Measurements from ENCODE around the gene PADI3.

PADI3 gene, protein sequence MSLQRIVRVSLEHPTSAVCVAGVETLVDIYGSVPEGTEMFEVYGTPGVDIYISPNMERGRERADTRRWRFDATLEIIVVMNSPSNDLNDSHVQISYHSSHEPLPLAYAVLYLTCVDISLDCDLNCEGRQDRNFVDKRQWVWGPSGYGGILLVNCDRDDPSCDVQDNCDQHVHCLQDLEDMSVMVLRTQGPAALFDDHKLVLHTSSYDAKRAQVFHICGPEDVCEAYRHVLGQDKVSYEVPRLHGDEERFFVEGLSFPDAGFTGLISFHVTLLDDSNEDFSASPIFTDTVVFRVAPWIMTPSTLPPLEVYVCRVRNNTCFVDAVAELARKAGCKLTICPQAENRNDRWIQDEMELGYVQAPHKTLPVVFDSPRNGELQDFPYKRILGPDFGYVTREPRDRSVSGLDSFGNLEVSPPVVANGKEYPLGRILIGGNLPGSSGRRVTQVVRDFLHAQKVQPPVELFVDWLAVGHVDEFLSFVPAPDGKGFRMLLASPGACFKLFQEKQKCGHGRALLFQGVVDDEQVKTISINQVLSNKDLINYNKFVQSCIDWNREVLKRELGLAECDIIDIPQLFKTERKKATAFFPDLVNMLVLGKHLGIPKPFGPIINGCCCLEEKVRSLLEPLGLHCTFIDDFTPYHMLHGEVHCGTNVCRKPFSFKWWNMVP

DNA sequence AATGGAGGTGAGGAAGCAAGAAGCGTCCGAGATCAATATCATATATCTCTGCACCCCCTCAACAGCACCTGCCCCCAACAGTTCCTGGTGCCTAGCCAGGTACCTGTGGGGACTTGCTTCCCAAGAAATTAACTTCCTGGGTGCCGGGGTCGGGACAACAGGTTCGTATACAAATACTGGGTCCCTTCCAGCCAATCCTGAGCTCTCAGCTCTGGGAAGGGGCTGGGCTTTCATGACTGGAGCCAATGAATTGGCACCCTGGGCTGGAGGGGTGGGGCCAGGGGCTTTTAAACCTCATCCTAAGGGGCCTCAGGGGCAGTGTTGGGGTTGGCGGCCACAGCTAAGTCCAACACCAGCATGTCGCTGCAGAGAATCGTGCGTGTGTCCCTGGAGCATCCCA lies at the start of gene PADI3:
PADI3 (plus strand) TSS at position 318 of the 400 bp plus-strand sequence; CDS start at position 358, 40 bp downstream.
- DNase-seq (ENCODE audit: low read depth): no peak

DNA sequence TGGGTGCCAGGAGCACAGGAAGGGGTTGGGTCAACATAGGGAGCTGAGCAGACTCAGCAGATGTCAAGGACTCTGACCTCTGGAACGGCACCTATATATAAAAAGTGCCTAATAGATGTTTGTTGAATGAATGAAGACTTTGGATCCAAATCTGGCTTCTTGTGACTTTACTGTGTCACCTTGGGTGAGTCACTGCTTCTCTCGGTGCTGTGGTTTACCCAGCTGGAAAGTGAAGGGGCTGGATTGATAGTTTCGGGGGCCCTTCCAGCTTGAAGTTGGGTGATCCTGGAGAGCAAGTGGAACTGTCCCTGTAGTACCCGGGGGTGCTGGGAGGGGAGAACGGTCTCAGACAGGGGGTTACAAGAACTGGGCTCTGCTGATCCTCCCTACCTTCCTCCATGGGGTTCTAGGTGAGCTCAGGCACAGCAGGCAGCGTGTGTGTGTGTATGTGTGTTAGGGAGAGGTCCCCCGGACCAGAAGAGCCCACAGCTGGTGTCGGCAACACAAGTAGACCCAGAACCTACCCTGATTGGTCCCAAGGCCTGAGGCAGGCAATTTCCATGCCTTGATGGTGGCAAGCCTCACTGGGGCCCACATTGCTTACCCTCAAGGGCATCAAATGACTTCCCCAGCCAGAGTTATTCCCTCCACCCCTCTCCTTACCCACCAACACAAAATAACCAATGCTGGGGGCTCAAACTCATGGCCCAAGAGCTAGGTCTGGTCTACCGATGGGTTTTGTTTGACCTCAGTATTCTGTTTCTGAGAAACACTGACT lies 49.4 kb upstream of the PADI3 start:
- no peak for DNase-seq (ENCODE audit: low read depth)

DNA sequence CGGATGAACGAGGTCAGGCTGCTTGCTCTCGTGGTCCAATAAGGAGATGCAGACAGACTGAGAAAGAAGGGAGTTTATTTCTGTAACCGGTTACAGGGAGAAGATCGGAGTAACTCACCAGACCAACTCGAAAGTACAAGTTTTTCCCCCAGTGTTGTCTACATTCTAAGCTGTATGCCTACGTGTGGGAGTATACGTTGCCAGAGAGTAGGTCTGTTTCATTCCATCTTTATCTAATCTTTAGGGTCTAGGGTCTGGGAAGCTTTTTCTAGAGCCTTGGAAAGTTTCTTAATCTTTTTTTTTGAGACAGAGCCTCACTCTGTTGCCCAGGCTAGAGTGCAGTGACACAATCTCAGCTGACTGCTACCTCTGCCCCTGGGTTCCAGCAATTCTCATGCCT lies 48.7 kb upstream of the PADI3 start:
- no peak for DNase-seq (ENCODE audit: low read depth)

DNA sequence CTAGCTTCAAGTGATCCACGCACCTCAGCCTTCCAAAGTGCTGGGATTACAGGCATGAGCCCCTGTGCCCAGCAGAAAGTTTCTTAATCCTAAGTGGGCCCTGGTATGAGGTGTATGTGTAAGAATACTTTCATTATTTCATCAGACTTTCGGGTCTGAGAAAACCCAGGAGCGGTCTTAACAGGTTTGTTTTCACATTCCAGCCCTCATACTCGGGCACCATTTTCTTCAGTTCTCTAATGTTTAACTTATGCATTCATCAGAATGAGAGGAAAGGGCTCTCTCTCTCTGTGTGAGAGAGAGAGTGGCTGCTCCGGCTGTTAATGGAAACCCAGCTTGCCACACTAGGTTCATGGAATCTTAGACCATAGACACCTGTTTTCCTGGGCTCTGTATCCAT lies 48.1 kb upstream of the PADI3 start:
- no peak for DNase-seq (ENCODE audit: low read depth)

DNA sequence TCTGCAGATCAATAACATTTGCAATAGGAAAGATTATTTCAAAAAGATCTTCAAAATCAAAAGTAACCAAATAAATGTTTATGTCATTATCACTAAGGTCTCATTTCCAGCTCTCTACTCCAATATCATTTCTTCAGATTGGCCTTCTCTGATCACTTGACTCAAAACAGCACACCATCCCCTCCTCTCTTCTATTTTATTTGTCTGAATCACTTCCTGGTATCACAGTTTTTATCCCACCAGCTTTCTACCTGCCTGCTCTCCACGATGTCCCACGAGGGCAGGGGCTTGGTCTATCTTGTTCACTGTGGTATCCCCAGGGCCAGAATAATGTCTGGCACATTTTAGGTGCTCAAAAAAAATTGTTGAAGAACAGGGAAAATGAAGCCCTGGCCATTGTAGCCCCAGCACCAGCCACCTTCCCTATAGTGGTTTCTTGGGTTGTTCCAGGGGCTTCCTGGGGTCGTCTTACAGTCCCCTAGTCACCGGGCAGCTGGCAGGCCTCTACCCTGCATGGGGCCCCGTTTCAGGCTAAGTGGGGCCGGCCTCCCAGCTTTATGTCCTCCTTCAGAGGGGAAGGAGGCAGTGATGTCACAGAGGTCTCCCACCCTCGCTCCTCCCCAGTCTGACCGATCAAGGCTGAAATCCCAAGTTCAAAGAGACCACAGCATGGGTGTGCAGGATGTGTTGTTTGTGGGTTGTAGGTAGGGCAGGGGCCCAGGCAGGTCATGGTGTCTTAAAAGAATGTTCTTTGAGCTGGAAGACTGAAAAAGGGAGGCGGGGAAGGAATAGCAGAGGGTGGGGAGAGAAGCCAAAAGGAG lies 47.5 kb upstream of the PADI3 start:
- no peak for DNase-seq (ENCODE audit: low read depth)

DNA sequence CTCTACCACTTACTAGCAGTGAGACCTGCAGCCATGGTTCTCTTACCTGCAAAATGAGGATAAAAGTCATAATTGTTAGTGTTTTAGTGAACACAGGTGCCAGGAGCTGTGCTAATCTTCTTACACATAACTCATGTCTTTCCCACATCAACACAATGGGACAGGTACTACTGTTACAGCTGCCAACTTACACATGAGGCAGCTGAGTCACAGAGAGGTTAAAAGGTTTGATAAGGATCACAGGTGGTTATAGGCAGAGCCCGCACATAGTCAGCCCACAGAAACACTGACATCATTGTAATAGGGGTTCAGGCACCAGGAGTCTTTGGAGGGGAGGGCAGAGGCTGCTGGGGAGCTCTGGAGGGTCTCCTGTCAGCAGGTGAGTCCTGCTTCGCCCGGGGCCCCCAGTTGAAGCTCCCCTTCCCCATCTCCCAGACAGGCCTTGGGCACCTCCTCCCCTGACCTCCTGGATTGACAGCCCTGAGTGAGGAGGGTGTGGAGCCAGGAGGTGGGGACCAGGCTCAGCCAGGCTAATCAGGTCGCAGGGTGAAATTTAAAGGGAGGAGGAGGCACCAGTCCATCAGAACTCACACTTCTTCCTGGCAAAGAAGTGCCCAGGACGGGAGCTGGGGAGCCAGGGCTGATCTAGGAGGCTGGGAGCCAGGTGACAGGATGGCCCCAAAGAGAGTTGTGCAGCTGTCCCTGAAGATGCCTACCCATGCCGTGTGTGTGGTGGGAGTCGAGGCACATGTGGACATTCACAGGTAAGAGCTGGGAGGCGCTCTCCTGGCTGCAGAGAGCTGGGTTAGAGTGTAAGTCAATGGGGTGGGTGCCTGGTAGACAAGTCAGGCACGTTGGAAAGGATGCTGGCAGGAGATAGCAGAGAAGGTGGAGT lies 44.1 kb upstream of the PADI3 start, which contains the start of gene PADI1:
PADI1 (plus strand) TSS at position 583 of the 895 bp plus-strand sequence; CDS start at position 673, 90 bp downstream.
- no peak for DNase-seq (ENCODE audit: low read depth)

DNA sequence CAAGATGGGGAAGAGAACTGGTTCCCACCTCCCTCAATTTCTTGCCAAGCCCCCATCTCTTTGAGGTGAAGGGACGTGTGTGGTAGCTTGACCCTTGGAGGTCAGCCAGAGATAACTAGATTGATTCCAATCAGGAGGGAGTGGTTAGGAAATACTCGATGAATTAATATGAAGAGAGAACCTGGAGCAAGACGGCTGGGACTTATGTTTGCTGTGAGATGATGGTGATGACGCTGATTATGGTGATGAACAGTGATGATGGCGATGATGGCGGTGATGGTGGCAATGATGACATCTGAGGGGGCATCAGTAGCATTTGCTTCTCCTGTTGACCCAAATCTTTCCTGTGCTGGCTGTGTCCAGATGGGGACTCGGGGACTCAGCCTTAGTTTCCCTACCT lies 43.2 kb upstream of the PADI3 start:
- DNase-seq (ENCODE audit: low read depth): no peak

DNA sequence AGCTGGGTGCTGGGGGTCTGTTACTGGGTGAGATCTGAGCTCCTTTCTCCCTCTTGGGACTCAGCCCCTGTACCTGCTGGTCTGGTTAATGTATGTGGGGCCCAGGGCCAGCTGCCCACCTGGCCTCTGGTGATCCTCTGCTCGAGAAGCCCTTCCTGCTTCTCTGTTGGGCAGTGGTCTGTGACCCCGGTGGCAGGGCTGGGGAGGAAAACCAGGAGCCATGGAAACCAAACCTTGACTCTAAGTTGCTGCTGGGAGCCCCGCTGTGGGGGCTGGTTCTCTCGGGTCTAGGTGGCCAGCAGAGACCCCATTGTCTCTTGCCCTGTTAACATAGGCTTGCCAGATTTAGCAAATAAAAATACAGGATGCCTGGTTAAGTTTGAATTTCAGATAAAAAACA lies 42.7 kb upstream of the PADI3 start:
- no peak for DNase-seq (ENCODE audit: low read depth)

DNA sequence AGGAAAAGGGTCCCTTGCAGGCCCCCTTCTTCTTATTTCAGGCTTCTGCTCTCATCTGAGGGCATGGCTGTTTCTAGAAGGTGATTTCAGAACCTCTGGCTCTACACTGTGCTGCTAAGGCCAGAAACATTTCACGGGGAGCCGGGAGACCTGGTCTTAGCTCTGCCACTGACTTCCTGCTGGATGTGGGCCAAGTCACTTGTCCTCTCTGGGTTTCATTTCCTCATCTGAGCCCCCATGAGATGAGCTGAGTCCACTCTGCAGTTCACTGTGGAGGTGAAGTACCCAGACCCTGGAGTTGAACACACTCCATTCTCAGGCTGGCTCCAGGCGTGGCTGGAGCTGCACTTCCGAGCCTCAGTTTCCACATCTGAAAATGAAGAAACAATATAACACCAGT lies 41.9 kb upstream of the PADI3 start:
- DNase-seq (ENCODE audit: low read depth): no peak

DNA sequence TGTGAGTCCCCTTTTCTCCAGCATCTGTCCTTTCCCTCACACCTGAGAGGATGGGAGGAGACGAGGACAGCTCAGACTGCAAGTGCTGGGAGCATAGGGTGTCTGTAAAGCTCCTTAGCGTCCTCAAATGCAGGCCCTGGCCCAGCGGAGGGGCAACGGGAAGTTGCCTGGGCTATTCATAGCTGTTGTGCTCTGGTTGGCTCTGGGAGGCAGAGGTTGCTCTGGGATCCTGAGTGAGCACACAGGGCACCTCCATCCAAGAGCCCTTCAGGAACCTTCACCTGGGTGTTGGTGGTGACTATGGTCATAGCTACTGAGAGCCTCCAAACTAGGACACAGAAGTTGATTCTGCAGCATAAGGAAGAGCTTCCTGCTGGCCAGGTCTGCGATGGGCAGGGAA lies 41.4 kb upstream of the PADI3 start:
- no peak for DNase-seq (ENCODE audit: low read depth)

DNA sequence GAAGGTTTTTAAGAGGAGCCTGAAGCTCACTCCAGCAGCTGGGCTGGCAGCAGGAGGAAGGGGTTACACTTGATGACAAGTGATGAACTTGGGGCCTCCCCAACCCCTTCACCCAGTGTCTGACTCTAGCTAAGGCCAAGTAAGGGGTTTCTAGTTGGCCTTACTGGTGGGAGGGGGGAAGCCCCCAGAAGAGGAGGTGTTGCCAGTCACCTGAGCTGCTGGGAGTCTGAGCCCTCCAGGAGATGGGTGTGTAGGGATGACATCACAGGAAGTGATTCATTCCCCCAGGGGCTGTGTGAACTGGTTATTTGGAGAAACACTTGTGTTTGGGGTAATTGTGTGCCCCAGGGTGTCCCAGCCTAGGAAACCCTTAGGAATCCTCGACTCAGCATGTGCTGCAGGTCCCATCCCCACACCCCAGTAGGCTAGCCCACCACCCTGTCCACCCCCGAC lies 40.9 kb upstream of the PADI3 start:
- DNase-seq (ENCODE audit: low read depth): no peak

DNA sequence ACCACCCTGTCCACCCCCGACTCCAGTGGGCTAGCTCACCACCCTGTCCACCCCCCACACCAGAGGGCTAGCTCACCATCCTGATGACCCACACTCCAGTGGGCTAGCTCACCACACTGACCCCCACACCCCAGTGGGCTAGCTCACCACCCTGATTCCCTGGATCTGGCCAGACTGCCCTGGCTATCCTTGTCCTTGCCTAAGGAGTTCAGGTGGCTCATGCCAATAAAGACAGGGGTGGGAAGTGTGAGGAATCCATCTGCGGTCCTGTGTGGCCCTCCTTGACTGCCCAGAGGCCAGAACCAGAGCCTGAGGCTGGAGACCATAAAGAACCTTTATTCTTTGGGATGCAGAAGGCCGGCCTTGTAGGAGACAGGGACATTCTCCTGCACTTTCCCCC lies 40.4 kb upstream of the PADI3 start:
- DNase-seq (ENCODE audit: low read depth): no peak

DNA sequence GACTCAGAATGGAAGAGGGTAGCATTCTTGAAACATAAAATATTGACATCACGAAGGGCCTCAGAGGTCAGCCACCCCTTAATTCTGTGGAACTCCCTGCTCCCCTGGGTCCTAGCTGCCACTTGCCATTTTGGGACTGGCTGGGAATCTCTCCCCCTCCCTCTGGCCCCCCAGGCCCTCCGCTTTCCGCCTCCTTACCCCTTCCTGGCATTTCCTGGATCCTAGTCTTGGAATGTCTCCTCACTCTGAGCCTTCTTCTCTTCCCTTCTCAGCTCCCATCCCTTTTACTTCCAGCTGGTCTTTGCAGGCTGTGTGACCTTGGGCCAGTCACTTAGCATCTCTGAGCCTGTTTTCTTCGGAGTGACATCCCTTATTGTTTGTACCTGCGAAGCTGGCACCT lies 39.5 kb upstream of the PADI3 start:
- no peak for DNase-seq (ENCODE audit: low read depth)

DNA sequence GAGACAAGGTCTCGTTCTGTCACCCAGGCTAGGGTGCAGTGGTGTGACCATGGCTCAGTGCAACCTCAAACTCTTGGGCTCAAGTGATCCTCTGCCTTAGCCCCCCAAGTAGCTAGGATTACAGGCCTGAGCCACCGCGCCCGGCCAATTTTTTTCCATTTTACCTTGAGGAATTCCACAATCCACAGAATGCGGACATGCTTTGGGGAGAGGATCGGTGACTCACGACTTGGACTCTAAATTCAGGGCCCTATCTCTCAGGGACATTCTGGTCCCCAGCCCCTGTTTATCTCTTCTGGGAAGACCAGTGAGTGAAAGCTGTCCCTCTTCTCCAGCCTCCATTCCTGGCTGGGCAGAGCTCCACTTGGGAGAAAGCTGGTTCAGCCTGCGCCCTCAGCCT lies 38.7 kb upstream of the PADI3 start:
- DNase-seq (ENCODE audit: low read depth): no peak

DNA sequence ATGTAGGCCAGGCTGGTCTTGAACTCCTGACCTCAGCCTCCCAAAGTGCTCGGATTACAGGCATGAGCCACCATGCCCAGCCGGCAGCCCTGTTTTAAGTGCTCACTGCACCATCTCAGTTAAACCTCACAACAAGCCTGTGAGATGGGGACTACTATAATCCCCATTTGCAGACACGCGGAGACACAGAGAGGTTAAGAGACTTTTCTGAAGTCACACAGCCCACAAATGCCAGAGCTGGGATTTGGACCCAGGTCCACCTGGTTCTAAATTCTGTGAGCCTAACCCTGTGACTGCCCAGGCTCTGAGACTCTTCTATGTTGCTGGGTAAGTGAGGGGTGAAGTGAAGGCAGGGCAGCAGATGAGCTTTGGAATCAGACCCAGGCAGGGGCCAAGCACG lies 37.5 kb upstream of the PADI3 start:
- DNase-seq (ENCODE audit: low read depth): no peak

DNA sequence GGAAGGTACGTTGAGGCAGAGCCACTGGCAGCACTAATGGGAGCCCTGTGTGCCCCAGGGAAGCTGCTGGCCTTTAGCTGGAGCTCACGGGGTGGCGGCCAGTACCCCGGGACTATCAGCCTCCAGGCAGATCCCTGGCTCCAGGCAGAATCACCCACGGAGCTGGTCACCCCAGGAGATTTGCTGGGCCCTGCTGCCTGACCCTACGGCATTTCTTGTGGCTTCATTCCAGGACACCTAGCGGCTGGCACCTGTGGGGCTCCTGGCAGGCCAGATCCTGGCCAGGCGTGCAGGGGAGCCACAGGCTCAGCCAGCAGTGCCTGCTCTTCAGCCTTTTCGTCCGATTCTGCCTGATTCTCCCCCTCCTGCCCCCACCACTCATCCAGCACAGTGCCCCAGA lies 36.9 kb upstream of the PADI3 start:
- DNase-seq (ENCODE audit: low read depth): no peak

DNA sequence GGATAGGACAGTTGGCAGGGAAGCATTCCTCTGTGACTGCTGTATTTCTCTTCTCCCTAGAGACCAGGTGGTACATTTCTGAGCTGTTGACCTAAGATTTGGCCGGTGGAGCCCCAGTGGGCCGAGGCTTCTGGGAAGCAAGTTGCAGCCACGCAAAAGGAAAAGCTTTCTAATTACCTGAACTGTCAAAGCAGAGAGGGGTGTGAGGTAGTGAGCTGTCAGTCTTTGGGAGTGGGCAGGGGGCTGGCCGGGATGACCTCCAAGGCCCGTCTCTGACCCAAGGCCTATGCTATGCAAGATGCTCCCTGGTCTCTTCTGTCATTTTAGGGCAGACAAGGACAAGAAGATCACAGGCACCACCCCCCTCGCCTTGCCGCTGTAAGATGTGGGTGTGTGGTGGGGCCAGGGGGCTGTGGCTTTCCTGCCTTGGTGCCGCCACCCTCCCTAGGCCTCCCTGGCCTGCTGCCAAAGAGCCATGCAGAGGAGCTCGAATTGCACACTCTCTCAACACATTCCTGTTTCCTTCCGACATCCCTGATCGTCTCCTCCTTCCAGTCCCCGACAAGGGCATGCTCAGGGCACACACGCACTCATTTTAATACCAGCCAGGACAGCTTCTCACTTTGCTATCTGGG lies 36.3 kb upstream of the PADI3 start:
- DNase-seq (ENCODE audit: low read depth): no peak

DNA sequence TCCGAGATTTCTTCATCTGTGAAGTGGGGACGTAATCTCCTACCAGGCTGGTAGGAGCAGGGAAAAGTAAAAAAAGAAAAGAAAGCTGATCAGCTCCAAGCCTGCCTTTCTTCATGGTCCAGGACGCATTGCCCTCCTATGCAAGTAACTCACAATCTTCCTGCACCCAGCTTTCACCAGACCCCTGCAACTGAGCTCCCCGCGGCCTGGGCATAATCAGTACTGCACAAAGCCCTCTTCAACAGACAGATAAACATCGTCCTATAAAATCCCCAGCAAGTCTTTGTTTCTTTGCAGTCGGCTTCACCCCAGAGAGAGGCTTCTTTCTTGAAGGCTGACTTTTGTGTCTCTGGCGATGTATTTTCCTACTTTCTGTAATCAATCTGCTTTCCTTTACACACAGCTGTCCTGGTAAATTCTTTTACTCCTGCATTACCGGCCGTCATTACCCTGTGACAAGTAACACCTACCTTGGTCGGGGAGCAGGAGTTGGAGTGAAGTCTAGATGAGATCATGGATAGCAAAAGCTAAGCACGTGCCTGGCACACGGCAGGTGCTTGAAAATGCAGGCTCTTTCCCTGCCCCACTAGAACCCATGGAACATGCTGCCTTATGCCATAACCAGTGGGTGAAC lies 35.6 kb upstream of the PADI3 start:
- no peak for DNase-seq (ENCODE audit: low read depth)

DNA sequence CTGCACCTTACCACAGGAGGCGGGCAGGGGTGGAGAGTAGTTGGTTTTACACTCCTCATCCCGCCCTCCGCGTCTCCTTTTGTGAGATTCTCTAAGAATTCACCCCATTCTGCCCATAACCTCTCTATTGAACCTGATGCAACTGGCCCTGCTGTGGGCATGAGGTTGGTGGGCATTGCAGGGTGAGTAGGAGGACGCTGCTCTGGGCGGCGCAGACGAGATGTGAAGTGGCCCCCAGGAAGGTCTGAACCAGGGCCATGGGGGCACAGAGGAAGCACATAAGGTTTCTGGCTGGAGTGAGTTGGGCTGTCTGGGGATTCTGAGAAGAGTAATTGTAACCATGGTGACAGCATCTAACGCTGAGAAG lies 35.1 kb upstream of the PADI3 start:
- DNase-seq (ENCODE audit: low read depth): no peak
